Immature natural killer cell (primary cell): Measurements from ENCODE around the gene COLQ. TPM values are rescaled to one million over a fixed set of nuclear protein-coding genes. Genes with fewer than 3 reads are reported as not detected.

ENCODE experiments used
- DNase-seq, 3 donors: peaks; one replicate each; pipeline ENCODE4 v3.0.0; 2022; ENCODE audit warnings: mixed read lengths in 1 of 3
- H3K27ac Mint-ChIP-seq, 6 donors: one replicate each; pipeline ENCODE4 v1.8.0; 2020; ENCODE audit warnings: mixed read lengths in 6 of 6, mild to moderate bottlenecking in 5 of 6, inconsistent platforms in 4 of 6, moderate library complexity in 3 of 6
- H3K27me3 Mint-ChIP-seq, 3 donors: one replicate each; pipeline ENCODE4 v1.8.0; 2020 to 2021; ENCODE audit warnings: low read depth in 3 of 3, mild to moderate bottlenecking in 3 of 3, mixed read lengths in 3 of 3, moderate library complexity in 3 of 3, inconsistent platforms in 1 of 3
- H3K36me3 Mint-ChIP-seq, 3 donors: one replicate each; pipeline ENCODE4 v1.8.0; 2020; ENCODE audit warnings: mixed read lengths in 3 of 3, inconsistent platforms in 2 of 3, mild to moderate bottlenecking in 2 of 3
- H3K4me1 Mint-ChIP-seq, 2 donors: one replicate each; pipeline ENCODE4 v1.8.0; 2020; ENCODE audit warnings: inconsistent platforms in 2 of 2, mild to moderate bottlenecking in 2 of 2, mixed read lengths in 2 of 2, moderate library complexity in 1 of 2
- H3K4me3 Mint-ChIP-seq, 5 donors: one replicate each; pipeline ENCODE4 v1.8.0; 2020; ENCODE audit warnings: mild to moderate bottlenecking in 5 of 5, mixed read lengths in 5 of 5, inconsistent platforms in 3 of 5, moderate library complexity in 3 of 5
- H3K9me3 Mint-ChIP-seq, 6 donors: one replicate each; pipeline ENCODE4 v1.8.0; 2020; ENCODE audit warnings: mild to moderate bottlenecking in 6 of 6, mixed read lengths in 6 of 6, inconsistent platforms in 4 of 6, moderate library complexity in 3 of 6
- polyA plus RNA-seq, 3 donors: library from polyadenylated mRNA; unstranded; fragments of 300-500 nt; fragmentation: Illumina TruSeq; gene quantifications; one replicate each; pipeline ENCODE4 v1.2.3, GENCODE V29; 2021

Gene COLQ
- polyA plus RNA-seq, 3 donors from 2014 or later = 13.3 to 27.8 (median 18.8) TPM

DNA sequence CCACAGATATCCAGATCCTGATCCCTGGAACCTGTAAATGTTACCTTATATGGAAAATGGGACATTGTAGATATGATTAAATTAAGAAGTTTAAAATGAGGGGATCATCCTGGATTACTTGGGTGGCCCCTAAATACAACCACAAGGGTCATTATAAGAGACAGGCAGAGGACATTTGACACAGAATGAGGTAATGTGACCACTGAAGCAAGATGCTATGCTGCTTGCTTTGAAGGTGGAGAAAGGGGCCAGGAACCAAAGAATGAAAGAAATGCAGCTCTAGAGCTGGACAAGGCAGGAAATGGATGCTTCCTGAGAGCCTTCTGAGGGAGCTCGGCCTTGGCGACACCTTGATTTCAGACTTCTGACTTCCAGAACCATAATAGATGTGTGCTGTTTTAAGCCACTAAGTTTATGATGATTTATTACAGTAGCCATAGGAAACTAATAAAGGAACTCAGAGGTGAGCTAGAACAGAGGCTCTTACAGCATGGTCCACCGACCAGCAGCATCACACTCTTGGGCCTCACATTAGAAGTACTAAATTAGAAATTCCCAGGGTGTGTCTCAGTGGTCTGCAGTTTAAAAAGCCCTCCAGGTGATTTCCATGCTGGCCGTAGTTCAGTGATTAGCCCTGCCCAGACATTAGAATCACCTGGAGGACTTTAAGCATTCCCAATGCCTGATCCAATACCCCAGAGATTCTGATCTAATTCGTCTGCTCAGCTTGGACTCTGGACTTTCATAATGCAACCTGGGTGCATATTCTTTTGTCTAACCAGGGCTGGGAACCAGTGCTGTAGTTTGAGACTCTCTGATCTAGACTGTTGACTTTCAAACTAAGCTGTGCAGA is 7.5 kb downstream of the COLQ start:
- Mint-ChIP-seq H3K4me1 (peaks cover 58 to 75% of the 10 kb centered on the region in 2 donors), H3K36me3 (peaks cover 0 to 4% (median 3%) of the 10 kb centered on the region in 3 donors), H3K27ac (peak overlapping the region in 3 of 6 donors; percentile 24 to 81 (median 26)), H3K9me3 (peaks cover 0 to 2% (median 0%) of the 10 kb centered on the region in 6 donors), H3K4me3 (peak overlapping the region in 1 of 5 donors; percentile 25), H3K27me3 (no peaks in the 10 kb centered on the region)
- no peak for DNase-seq

DNA sequence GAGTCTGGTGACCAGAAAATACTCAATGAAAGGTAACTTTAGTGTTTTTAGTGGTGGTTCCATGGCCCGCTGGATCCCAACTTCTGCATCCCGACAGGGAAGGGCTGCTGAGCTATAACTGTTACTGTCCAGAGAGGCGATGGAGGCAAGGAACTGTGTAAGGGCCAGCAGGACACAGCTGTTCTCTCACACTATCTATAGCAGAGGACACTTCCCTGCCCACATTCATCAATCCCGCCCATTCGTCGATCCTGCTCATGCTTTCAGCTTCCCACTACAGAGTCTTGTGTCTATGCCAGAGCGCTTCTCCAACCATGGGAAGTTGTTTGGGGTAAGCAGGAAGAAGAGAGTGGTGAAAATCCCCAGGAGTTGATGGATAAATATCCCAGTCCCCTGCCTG is 8.4 kb downstream of the COLQ start:
- Mint-ChIP-seq H3K27me3 (no peaks in the 10 kb centered on the region), H3K36me3 (peaks cover 0 to 4% (median 3%) of the 10 kb centered on the region in 3 donors), H3K4me1 (peaks cover 49 to 66% of the 10 kb centered on the region in 2 donors), H3K9me3 (peaks cover 0 to 2% (median 0%) of the 10 kb centered on the region in 6 donors), H3K27ac (peak overlapping the region in 2 of 6 donors; percentile 68), H3K4me3 (no peak overlapping the region)
- no peak for DNase-seq

DNA sequence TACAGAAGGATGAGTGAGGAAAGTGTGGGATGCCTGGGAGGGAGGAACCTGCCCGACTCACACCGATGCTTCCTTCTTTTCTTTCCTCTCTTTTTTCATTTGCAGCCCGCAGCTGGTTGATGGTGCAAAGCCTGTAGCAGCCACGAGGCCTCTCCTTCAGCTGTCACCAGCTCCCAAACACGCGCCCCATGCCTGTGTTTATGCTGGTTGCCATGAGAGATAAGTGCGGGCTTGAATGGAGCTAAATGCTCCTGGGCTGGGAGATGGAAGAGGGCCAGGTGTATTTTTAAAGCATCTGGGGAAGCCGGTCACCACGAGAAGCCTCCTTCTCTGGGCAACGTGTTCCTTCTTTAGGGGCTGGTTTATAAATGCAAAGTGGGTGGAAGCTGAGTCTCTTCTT is 9.3 kb downstream of the COLQ start:
- no peaks in the 10 kb centered on the region for H3K27me3 Mint-ChIP-seq
- no peak for DNase-seq
- peaks cover 40 to 56% of the 10 kb centered on the region in 2 donors for H3K4me1 Mint-ChIP-seq
- H3K27ac Mint-ChIP-seq = peak overlapping the region in 5 of 6 donors; percentile 0 to 80 (median 52)
- no peak overlapping the region for H3K4me3 Mint-ChIP-seq
- H3K9me3 Mint-ChIP-seq = peaks cover 0 to 2% (median 0%) of the 10 kb centered on the region in 6 donors
- peaks cover 0 to 4% (median 3%) of the 10 kb centered on the region in 3 donors for H3K36me3 Mint-ChIP-seq

DNA sequence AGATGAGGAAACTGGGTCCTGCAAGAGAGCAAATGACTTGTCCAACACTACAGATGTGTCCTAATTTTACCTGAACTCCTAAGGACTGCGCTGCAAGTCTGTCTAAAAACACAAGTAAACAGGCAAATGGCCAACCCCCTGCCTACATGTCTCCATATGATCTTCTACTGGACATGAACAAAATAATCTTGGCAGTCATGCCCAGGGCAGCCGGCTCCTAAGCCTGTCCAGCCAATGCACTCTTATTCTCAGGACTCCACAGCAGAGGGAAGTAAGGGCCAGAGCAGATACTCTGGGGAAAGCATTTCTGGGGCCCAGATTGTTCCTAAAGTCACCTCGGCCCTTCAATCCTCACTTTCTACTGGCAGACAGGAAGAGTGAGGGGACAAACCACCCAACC is 10.3 kb downstream of the COLQ start:
- Mint-ChIP-seq H3K4me1 (peaks cover 40 to 55% of the 10 kb centered on the region in 2 donors), H3K9me3 (peaks cover 0 to 2% (median 0%) of the 10 kb centered on the region in 6 donors), H3K27ac (peak overlapping the region in 3 of 6 donors; percentile 13 to 63 (median 20)), H3K27me3 (no peaks in the 10 kb centered on the region), H3K4me3 (peak overlapping the region in 3 of 5 donors; percentile 2 to 27 (median 18)), H3K36me3 (peaks cover 0 to 3% (median 0%) of the 10 kb centered on the region in 3 donors)
- DNase-seq = no peak

DNA sequence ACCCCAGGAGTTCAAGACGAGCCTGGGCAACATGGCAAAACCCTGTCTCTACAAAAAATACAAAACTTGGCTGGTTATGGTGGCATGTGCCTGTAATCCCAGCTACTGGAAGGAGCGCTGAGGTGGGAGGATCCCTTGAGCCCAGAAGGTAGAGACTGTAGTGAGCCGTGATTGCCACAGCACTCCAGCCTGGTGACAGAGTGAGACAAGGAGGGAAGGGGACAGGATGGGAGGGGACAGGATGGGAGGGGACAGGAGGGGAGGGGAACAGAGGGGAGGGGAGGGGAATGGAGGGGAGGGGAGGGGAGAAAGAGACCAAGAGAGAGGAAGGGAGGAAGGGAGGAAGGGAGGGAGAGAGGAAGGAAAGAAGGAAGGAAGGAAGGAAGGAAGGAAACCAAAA is 11.0 kb downstream of the COLQ start:
- no peak for DNase-seq

DNA sequence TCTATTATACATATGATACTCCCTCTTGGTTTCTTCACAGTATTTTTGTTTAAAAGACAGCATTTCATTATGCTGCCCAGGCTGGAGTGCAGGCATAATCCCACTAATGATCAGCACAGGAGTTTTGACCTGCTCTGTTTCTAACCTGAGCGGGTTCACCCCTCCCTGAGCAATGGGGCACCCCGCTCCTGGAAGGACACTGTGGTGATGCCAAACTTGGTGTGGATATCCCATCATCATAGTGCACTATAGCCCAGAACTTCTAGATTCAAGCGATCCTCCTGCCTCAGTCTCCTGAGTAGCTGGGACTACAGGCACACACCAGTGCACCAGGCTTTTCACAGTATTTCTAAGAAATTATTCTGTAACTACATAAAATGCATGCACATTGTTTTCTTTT is 14.9 kb downstream of the COLQ start:
- peaks cover 0 to 5% (median 0%) of the 10 kb centered on the region in 3 donors for H3K36me3 Mint-ChIP-seq
- peaks cover 45 to 58% of the 10 kb centered on the region in 2 donors for H3K4me1 Mint-ChIP-seq
- no peaks in the 10 kb centered on the region for H3K9me3 Mint-ChIP-seq
- H3K27ac Mint-ChIP-seq = peak overlapping the region in 4 of 6 donors; percentile 3 to 29 (median 22)
- no peak for DNase-seq
- H3K4me3 Mint-ChIP-seq = no peak overlapping the region
- peaks cover 0 to 2% (median 0%) of the 10 kb centered on the region in 3 donors for H3K27me3 Mint-ChIP-seq

More for the DNA sequence above, 11.0 kb downstream of the COLQ start:
- Mint-ChIP-seq H3K27me3 (no peaks in the 10 kb centered on the region), H3K4me1 (peaks cover 44 to 58% of the 10 kb centered on the region in 2 donors), H3K4me3 (no peak overlapping the region), H3K9me3 (peaks cover 0 to 2% (median 0%) of the 10 kb centered on the region in 6 donors), H3K27ac (peak overlapping the region in 2 of 6 donors; percentile 22 to 46), H3K36me3 (peaks cover 0 to 3% (median 0%) of the 10 kb centered on the region in 3 donors)

DNA sequence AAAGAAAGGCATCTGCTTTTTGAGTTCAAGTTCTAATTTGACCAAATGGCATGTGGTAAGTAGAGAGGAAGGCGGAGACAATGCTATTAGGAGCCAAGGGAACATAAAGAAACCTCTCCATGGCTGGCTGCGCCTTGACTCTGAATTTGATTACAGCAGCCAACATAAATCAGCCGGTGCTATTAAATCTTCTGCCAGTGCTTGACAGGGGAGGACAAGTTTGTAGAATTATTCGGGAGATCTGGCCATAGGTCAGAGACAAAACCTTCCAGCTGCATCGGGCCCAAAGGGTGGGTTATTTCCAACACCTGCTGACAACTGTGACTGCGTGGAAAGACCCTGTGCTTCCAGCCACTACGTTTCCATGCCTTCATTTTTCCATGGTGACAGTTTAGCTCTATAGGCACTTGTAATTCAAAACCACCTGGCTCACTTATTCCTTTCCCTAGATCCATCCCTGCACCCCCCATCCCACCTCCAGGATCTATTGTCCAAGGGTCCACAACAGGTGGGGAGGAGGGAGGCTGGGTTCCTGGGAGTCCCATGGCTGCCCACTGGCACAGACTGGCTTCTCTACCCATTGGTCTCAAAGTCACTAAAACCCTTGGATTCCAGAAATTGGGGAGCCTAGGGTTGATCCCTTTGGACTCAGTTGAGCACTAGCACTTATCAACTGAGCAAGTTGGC is 15.9 kb downstream of the COLQ start:
- no peaks in the 10 kb centered on the region for H3K9me3 Mint-ChIP-seq
- no peak for DNase-seq
- peaks cover 45 to 59% of the 10 kb centered on the region in 2 donors for H3K4me1 Mint-ChIP-seq
- peaks cover 0 to 2% (median 0%) of the 10 kb centered on the region in 3 donors for H3K27me3 Mint-ChIP-seq
- H3K4me3 Mint-ChIP-seq = peak overlapping the region in 1 of 5 donors; percentile 14
- peak overlapping the region in 3 of 6 donors; percentile 34 to 51 (median 50) for H3K27ac Mint-ChIP-seq
- H3K36me3 Mint-ChIP-seq = peaks cover 0 to 5% (median 0%) of the 10 kb centered on the region in 3 donors

DNA sequence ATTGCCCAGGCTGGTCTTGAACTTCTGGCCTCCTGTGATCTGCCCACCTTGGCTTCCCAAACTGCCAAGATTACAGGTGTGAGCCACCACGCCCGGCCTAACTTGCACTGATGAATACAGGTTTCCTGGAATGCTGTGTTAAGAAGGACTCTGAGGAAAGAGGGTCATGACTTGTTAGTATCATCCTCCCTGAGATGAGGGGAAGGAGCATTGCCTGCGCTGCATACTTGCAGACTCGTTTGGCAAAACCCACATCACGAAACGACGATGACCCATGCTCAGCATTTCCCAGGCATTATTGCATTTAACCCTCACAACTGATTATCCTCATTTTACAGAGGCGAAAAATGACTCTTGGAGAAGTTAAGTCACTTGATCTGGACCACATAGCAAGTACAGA is 18.9 kb downstream of the COLQ start:
- peaks cover 0 to 2% (median 0%) of the 10 kb centered on the region in 3 donors for H3K27me3 Mint-ChIP-seq
- H3K36me3 Mint-ChIP-seq = peaks cover 0 to 5% (median 0%) of the 10 kb centered on the region in 3 donors
- H3K9me3 Mint-ChIP-seq = no peaks in the 10 kb centered on the region
- no peak for DNase-seq
- H3K27ac Mint-ChIP-seq = peak overlapping the region in 1 of 6 donors; percentile 30
- no peak overlapping the region for H3K4me3 Mint-ChIP-seq
- peaks cover 75 to 81% of the 10 kb centered on the region in 2 donors for H3K4me1 Mint-ChIP-seq

DNA sequence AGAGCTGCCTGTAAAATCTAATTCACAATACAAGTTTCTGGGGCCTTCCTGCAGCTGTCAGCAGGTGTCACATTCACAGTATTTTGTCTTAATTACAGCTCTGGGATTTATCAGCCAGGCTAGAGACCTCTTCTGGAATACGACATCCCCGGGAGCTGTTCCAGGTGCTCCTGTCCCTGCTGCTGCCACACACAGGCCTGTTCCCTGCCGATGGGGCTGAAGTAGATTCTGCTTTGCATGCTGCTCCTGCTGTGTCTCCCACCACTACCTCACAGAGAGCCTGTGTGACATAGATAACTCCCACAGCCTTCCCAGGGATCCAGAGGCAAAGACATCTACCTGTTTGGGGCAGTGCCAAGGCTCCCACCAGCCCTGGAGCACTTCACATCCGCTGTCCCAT is 20.4 kb downstream of the COLQ start:
- peaks cover 0 to 2% (median 0%) of the 10 kb centered on the region in 3 donors for H3K27me3 Mint-ChIP-seq
- peak overlapping the region; percentile 83 to 93 (median 90) for H3K27ac Mint-ChIP-seq
- H3K4me3 Mint-ChIP-seq = peak overlapping the region; percentile 59 to 80 (median 72)
- H3K4me1 Mint-ChIP-seq = peaks cover 81 to 87% of the 10 kb centered on the region in 2 donors
- H3K9me3 Mint-ChIP-seq = no peaks in the 10 kb centered on the region
- no peak for DNase-seq
- peaks cover 0 to 10% (median 0%) of the 10 kb centered on the region in 3 donors for H3K36me3 Mint-ChIP-seq

DNA sequence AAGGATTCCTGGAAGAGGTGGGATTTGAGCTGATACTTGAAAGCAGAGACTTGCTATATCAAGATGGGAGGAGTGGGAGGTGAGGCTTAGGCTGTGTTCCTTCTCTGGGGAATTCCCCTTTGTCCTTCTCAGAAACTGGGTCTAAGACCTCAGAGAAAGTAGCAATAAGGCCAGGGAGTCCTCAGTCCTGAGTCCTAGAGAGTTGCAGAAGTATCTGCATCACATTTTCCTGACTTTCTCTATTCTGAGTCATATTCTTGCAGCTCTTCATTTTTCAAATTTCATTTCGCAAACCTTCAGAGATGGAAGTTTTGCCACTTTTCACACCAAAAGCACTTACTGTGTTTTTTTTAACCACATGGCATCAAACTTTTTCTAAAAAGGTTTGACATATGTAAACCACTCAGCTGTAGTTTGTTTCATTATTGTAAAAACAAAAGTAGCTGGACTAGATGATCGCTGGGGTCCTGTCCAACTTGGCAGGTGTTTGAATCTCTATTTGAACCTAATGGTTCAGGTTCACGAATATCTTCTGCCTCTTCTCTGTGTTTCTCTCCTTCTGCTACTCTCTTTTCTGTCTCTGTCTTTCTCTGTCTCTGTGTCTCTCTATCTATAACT is 21.3 kb downstream of the COLQ start:
- peaks cover 0 to 10% (median 0%) of the 10 kb centered on the region in 3 donors for H3K36me3 Mint-ChIP-seq
- H3K4me3 Mint-ChIP-seq = peak overlapping the region; percentile 59 to 80 (median 72)
- peak overlapping the region; percentile 83 to 93 (median 90) for H3K27ac Mint-ChIP-seq
- peaks cover 77 to 91% of the 10 kb centered on the region in 2 donors for H3K4me1 Mint-ChIP-seq
- H3K27me3 Mint-ChIP-seq = peaks cover 0 to 2% (median 0%) of the 10 kb centered on the region in 3 donors
- no peaks in the 10 kb centered on the region for H3K9me3 Mint-ChIP-seq
- peak; percentile 31 to 45 (median 34) for DNase-seq

DNA sequence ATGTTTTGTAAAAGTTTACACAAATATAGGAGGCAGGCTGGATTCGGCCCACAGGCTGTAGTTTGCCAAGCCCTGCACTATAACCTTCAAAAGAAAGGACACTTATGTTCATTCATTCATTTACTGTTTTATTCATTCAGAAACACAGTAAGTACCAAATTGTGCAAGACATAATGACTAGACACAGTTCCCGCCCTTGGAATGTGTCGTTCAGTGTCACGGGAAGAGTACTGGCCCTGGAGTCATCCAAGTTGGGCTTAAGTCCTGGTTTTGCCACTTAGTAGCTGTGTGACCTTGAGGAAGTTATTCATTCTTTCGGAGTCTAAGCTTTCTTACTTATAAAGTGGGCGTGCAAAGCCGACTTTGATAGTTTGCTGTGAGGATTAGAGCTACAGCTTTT is 22.0 kb downstream of the COLQ start:
- Mint-ChIP-seq H3K9me3 (no peaks in the 10 kb centered on the region), H3K4me3 (peak overlapping the region; percentile 59 to 80 (median 72)), H3K27ac (peak overlapping the region; percentile 83 to 93 (median 90)), H3K4me1 (peaks cover 77 to 92% of the 10 kb centered on the region in 2 donors), H3K36me3 (peaks cover 0 to 10% (median 0%) of the 10 kb centered on the region in 3 donors), H3K27me3 (peaks cover 0 to 2% (median 0%) of the 10 kb centered on the region in 3 donors)
- DNase-seq = no peak

DNA sequence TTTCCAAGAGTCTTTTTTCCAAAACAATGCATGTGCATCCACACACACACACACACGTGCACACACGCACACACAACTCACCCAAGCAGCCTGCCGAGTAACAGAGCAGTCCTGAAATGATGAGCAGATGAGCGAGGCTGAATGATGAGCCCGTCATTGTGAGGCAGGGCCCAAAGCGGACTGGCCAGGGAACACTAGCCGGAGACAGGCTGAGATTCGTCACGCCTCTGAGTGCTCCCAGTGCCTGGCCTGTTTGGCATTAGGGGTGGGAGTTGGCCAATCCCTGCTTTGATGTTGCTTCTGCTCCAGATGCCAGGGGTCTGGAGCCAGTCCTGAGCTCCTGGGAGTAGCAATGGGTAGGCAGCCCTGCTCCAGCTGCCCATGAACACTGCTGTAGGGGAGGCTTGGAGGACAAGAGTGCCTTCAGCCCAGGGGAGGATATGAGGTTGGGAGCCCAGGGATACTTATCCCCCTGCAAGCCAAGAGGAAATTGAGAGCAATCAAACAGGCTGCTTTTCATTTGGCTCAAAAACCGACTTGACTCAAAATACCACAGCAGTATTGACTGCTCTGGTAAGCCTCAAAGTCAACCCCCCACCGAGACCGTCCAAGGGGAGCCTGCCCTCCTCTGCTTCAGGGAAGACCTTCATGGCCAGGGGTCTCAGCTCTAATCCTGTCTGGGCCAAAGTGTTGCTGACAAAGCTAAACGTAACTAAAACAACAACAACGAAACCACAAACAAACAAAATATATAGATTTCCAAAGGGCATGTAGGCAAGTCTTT is 22.9 kb downstream of the COLQ start:
- Mint-ChIP-seq H3K4me1 (peaks cover 77 to 91% of the 10 kb centered on the region in 2 donors), H3K9me3 (no peaks in the 10 kb centered on the region), H3K27me3 (peaks cover 0 to 1% (median 0%) of the 10 kb centered on the region in 3 donors), H3K27ac (peak overlapping the region in 4 of 6 donors; percentile 6 to 64 (median 34)), H3K4me3 (peak overlapping the region in 1 of 5 donors; percentile 73), H3K36me3 (peaks cover 0 to 6% (median 0%) of the 10 kb centered on the region in 3 donors)
- no peak for DNase-seq
